A673 (cell line): ENCODE data around the gene PRKCB. TPM values are rescaled to one million over a fixed set of nuclear protein-coding genes. Genes with fewer than 3 reads are reported as not detected.
A peak's percentile ranks its signal among the peaks of the same experiment; 100 is the strongest.

Experiments
- BruUV-seq: library from RNA; stranded (reverse); fragments of 400-500 nt; replicated peaks from 2 replicates; lab custom pipeline; 2021; lab: Mats Ljungman, UMichigan
- CTCF ChIA-PET: fragments of 300-600 bp; sonication (Branson Sonifier 250); formaldehyde crosslinking; loops from one replicate; lab custom pipeline; 2022; ENCODE audit warnings: antibody characterized with exemption; lab: Charles Lee
- POLR2A ChIA-PET: fragments of 300-600 bp; sonication (Branson Sonifier 250); formaldehyde crosslinking; loops from one replicate; lab custom pipeline; 2022; ENCODE audit warnings: antibody characterized with exemption; ENCODE audit not compliant: low non-redundant PET; lab: Charles Lee
- DNase-seq: peaks from one replicate; pipeline ENCODE4 v3.0.0-alpha.2; 2015; ENCODE audit warnings: low spot score
- H3K27ac ChIP-seq: fragments of 200-600 bp; sonication (generic); 2 replicates; pipeline ENCODE4 v1.5.1; 2016; ENCODE audit warnings: mixed run types, low read depth, mild to moderate bottlenecking, mixed read lengths, antibody characterized with exemption, low read length; ENCODE audit not compliant: poor library complexity, severe bottlenecking
- H3K27me3 ChIP-seq: fragments of 200-600 bp; sonication (generic); replicated peaks from 2 replicates; pipeline ENCODE4 v1.6.1; 2017; ENCODE audit warnings: mixed run types, low read depth, mild to moderate bottlenecking, mixed read lengths, antibody characterized with exemption, low read length; ENCODE audit not compliant: insufficient read depth, poor library complexity
- H3K36me3 ChIP-seq: fragments of 200-600 bp; sonication (generic); 2 replicates; pipeline ENCODE4 v1.6.1; 2016; ENCODE audit warnings: mixed run types, mild to moderate bottlenecking, mixed read lengths, antibody characterized with exemption, low read length; ENCODE audit not compliant: insufficient read depth, poor library complexity, severe bottlenecking
- H3K4me1 ChIP-seq: fragments of 200-600 bp; sonication (generic); 2 replicates; pipeline ENCODE4 v1.6.1; 2017; ENCODE audit warnings: mixed run types, mild to moderate bottlenecking, mixed read lengths, antibody characterized with exemption, low read length; ENCODE audit not compliant: insufficient read depth, poor library complexity, severe bottlenecking
- H3K4me3 ChIP-seq: fragments of 200-600 bp; sonication (generic); 2 replicates; pipeline ENCODE4 v1.5.1; 2016; ENCODE audit warnings: low read depth, mixed run types, mild to moderate bottlenecking, mixed read lengths, low read length; ENCODE audit not compliant: poor library complexity, severe bottlenecking
- H3K9me3 ChIP-seq: fragments of 200-600 bp; sonication (generic); 2 replicates; pipeline ENCODE4 v1.6.1; 2016; ENCODE audit warnings: mixed run types, low read depth, mild to moderate bottlenecking, mixed read lengths, antibody characterized with exemption, low read length; ENCODE audit not compliant: poor library complexity, severe bottlenecking
- EZH2 ChIP-seq: fragments of 200-600 bp; sonication (generic); IDR thresholded peaks from 2 replicates; pipeline ENCODE4 v1.6.1; 2017; ENCODE audit warnings: borderline replicate concordance, low read depth, mild to moderate bottlenecking, mixed read lengths, antibody characterized with exemption, low read length; ENCODE audit not compliant: poor library complexity, severe bottlenecking
- intact Hi-C: fragments of 100-400 bp; cut with micrococcal nuclease; formaldehyde crosslinking; loops from one replicate; pipeline ENCODE4 v1.10.0; 2022; ENCODE audit not compliant: unreplicated experiment
- total RNA-seq: library from RNA; stranded (reverse); gene quantifications from 2 replicates; pipeline ENCODE4 v1.2.3, GENCODE V29; 2021
- TF ChIP-seq, protein P1 (sequence below): fragments of 300-800, 200-600 bp; sonication (generic); conservative IDR thresholded peaks from 2 replicates; pipeline ENCODE4 v1.5.1; 2017; ENCODE audit warnings: low read depth, mild to moderate bottlenecking, antibody characterized with exemption, low read length, moderate library complexity, mixed read lengths

PRKCB gene
- total RNA-seq, 1 experiment from 2014 or later, result 171 TPM

DNA sequence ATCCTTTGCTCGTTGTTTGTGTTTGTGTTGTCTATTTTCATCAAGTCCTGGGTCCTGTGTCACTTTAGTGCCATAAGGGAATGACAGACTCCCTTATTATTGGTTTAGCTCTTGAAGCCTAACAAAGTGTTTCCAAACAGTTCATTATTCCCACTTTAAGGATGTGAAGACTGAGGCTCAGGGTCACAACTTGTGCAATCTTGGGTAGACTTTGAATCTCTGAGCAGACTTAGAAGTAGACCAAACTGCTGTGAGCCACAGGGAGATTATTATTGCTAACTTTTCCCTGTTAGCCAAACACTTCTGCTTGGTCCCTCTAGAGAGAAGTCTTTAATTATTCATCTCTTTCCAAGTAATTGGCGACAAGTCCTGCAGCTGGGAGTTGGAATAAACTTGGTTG lies 31.8 kb downstream of the PRKCB start:
- intact Hi-C loops, result loop anchor here (5.0 to 10.0 kb wide), 3 partner anchors 35 to 447 kb away; no protein-coding TSS in a partner anchor
- Histone ChIP-seq H3K9me3 (no peaks in the 10 kb centered on the region), H3K36me3 (no peaks in the 10 kb centered on the region), H3K4me1 (peaks cover 88% of the 10 kb centered on the region), H3K27ac (peak overlapping the region; percentile 89), H3K27me3 (no peaks in the 10 kb centered on the region), H3K4me3 (no peak overlapping the region)
- ChIA-PET CTCF (interaction anchor here (1.0 kb wide), 1 partner anchor 9 kb away, joined by 3 read pairs; no protein-coding TSS in a partner anchor), POLR2A (no interaction called here)
- DNase-seq, result peak; percentile 50
- no TSS peak for BruUV-seq
- TF ChIP-seq EZH2, result no peak
- TF ChIP-seq, protein P1, sequence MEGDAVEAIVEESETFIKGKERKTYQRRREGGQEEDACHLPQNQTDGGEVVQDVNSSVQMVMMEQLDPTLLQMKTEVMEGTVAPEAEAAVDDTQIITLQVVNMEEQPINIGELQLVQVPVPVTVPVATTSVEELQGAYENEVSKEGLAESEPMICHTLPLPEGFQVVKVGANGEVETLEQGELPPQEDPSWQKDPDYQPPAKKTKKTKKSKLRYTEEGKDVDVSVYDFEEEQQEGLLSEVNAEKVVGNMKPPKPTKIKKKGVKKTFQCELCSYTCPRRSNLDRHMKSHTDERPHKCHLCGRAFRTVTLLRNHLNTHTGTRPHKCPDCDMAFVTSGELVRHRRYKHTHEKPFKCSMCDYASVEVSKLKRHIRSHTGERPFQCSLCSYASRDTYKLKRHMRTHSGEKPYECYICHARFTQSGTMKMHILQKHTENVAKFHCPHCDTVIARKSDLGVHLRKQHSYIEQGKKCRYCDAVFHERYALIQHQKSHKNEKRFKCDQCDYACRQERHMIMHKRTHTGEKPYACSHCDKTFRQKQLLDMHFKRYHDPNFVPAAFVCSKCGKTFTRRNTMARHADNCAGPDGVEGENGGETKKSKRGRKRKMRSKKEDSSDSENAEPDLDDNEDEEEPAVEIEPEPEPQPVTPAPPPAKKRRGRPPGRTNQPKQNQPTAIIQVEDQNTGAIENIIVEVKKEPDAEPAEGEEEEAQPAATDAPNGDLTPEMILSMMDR, result no peak

DNA sequence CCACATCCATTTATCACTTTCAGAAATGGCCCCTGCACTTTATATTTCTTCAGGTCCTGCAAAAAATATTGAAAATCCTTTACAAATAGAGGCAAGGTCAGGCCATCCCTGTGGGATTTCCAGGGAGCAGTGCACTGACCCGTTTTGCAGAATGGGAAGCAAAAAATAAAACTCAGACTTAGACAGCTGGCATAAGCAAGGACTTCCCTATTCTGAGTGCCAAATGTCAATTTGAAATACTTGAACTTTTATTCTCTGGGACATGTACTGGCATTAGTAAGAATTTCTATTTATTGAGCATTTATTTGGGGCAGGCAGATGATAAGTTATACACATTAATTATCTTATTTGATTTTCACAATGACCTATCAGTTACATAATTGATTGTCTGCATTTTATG lies 32.4 kb downstream of the PRKCB start:
- H3K27ac ChIP-seq, result peak overlapping the region; percentile 89
- H3K36me3 ChIP-seq, result no peaks in the 10 kb centered on the region
- ChIA-PET CTCF (no interaction called here), POLR2A (no interaction called here)
- H3K27me3 ChIP-seq, result no peaks in the 10 kb centered on the region
- no TSS peak for BruUV-seq
- no peak for TF ChIP-seq EZH2
- TF ChIP-seq, protein P1, result no peak
- DNase-seq, result no peak
- intact Hi-C loops, result loop anchor here (5.0 to 10.0 kb wide), 3 partner anchors 34 to 447 kb away; no protein-coding TSS in a partner anchor
- H3K4me1 ChIP-seq, result peaks cover 86% of the 10 kb centered on the region
- no peak overlapping the region for H3K4me3 ChIP-seq
- no peaks in the 10 kb centered on the region for H3K9me3 ChIP-seq

DNA sequence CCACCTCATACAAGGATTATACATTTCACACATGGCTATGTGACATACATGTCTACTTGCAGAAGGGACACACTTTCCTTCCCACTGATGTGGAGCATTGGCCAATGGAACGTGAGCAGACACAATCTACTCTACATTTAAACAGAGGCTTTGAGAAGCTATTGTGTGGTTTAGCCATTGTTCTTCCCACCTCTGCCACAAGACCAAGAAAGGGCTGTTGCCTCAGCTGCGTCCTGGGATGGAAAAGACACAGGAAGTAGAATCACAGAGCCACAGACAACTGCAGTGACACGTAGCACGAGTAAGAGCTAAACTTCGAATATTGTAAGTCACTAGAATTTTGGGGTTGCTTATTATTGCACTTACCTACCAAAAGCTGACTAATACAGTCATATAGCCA lies 33.3 kb downstream of the PRKCB start:
- CTCF ChIA-PET, result no interaction called here
- H3K27me3 ChIP-seq, result no peaks in the 10 kb centered on the region
- POLR2A ChIA-PET, result no interaction called here
- TF ChIP-seq, protein P1, result no peak
- intact Hi-C loops, result loop anchor here (5.0 to 10.0 kb wide), 3 partner anchors 33 to 446 kb away; no protein-coding TSS in a partner anchor
- H3K4me1 ChIP-seq, result peaks cover 85% of the 10 kb centered on the region
- H3K36me3 ChIP-seq, result no peaks in the 10 kb centered on the region
- H3K9me3 ChIP-seq, result no peaks in the 10 kb centered on the region
- H3K4me3 ChIP-seq, result no peak overlapping the region
- no peak for DNase-seq
- peak overlapping the region; percentile 89 for H3K27ac ChIP-seq
- BruUV-seq, result no TSS peak
